Naive thymus-derived CD4-positive, alpha-beta T cell (primary cell): ENCODE results near the gene CNOT6. TPM values are rescaled to one million over a fixed set of nuclear protein-coding genes. Genes with fewer than 3 reads are reported as not detected.

Source experiments
- ATAC-seq: fragments of 150-1000 bp; cut with Tn5 transposase; 2 replicates; pipeline ENCODE4 v1.10.0; 2021; ENCODE audit warnings: mild to moderate bottlenecking, moderate library complexity
- CTCF ChIA-PET: fragments of 350-600 bp; sonication (Branson Sonifier 250); formaldehyde crosslinking; loops from one replicate; lab custom pipeline; 2021; ENCODE audit warnings: antibody characterized with exemption; lab: Charles Lee
- POLR2A ChIA-PET: fragments of 350-600 bp; sonication (Branson Sonifier 250); formaldehyde crosslinking; loops from one replicate; lab custom pipeline; 2021; ENCODE audit warnings: antibody characterized with exemption, inconsistent platforms; lab: Charles Lee
- DNase-seq, 9 donors: peaks; one replicate each; pipeline versions ENCODE4 v3.0.0 to v3.0.0-alpha.2; 2020 to 2022; ENCODE audit warnings: mixed read lengths in 1 of 9
- H3K27ac ChIP-seq: one replicate; pipeline ENCODE4 v1.7.0; 2013; ENCODE audit warnings: mild to moderate bottlenecking, low read depth, low read length, moderate library complexity
- H3K27me3 ChIP-seq, 2 donors: one replicate each; pipeline ENCODE4 v1.7.0; 2013; ENCODE audit warnings: low read length in 2 of 2, mild to moderate bottlenecking in 2 of 2, moderate library complexity in 2 of 2; ENCODE audit not compliant: control insufficient read depth in 2 of 2, insufficient read depth in 2 of 2
- H3K36me3 ChIP-seq, 3 experiments: 1 replicate in 2 of 3; 2 replicates in 1 of 3; pipeline ENCODE4 v1.7.0; 2013; ENCODE audit warnings: low read length in 3 of 3, mild to moderate bottlenecking in 3 of 3, moderate library complexity in 1 of 3; ENCODE audit not compliant: insufficient read depth in 3 of 3, control insufficient read depth in 2 of 3
- H3K4me1 ChIP-seq, 2 donors: one replicate each; pipeline ENCODE4 v1.7.0; 2013; ENCODE audit warnings: low read length in 2 of 2, mild to moderate bottlenecking in 2 of 2, moderate library complexity in 1 of 2; ENCODE audit not compliant: control insufficient read depth in 2 of 2, insufficient read depth in 2 of 2
- H3K4me3 ChIP-seq: 2 replicates; pipeline ENCODE4 v1.7.0; 2013; ENCODE audit warnings: mild to moderate bottlenecking, low read length
- H3K9me3 ChIP-seq, 3 experiments: 1 replicate in 2 of 3; 2 replicates in 1 of 3; pipeline ENCODE4 v1.7.0; 2013; ENCODE audit warnings: low read length in 3 of 3; ENCODE audit not compliant: control insufficient read depth in 2 of 3
- H3K27ac Mint-ChIP-seq, 9 donors: one replicate each; pipeline ENCODE4 v1.8.0; 2020 to 2022; ENCODE audit warnings: mixed read lengths in 9 of 9, mild to moderate bottlenecking in 8 of 9, moderate library complexity in 5 of 9, inconsistent platforms in 2 of 9
- H3K27me3 Mint-ChIP-seq, 5 donors: one replicate each; pipeline ENCODE4 v1.8.0; 2021 to 2022; ENCODE audit warnings: mixed read lengths in 5 of 5, mild to moderate bottlenecking in 1 of 5
- H3K36me3 Mint-ChIP-seq, 5 donors: one replicate each; pipeline ENCODE4 v1.8.0; 2020 to 2022; ENCODE audit warnings: mixed read lengths in 5 of 5, mild to moderate bottlenecking in 3 of 5, inconsistent platforms in 1 of 5
- H3K4me1 Mint-ChIP-seq, 7 donors: one replicate each; pipeline ENCODE4 v1.8.0; 2020 to 2022; ENCODE audit warnings: mixed read lengths in 7 of 7, mild to moderate bottlenecking in 3 of 7, inconsistent platforms in 1 of 7
- H3K4me3 Mint-ChIP-seq, 10 donors: one replicate each; pipeline ENCODE4 v1.8.0; 2020 to 2022; ENCODE audit warnings: mild to moderate bottlenecking in 10 of 10, mixed read lengths in 10 of 10, moderate library complexity in 6 of 10, inconsistent platforms in 2 of 10
- H3K9me3 Mint-ChIP-seq, 11 donors: one replicate each; pipeline ENCODE4 v1.8.0; 2020 to 2022; ENCODE audit warnings: mixed read lengths in 11 of 11, mild to moderate bottlenecking in 4 of 11, inconsistent platforms in 1 of 11, moderate library complexity in 1 of 11
- intact Hi-C, 2 donors: fragments of 100-400 bp; cut with micrococcal nuclease; formaldehyde crosslinking; loops; one replicate each; pipeline ENCODE4 v1.15.1; 2023
- polyA plus RNA-seq, 2 donors: library from polyadenylated mRNA; unstranded; fragments of 300-500 nt; fragmentation: Illumina TruSeq; gene quantifications; one replicate each; pipeline ENCODE4 v1.2.3, GENCODE V29; 2021
- total RNA-seq, 6 experiments: library from RNA in 5 of 6; stranded (reverse) in 5 of 6; gene quantifications; 1 replicate in 5 of 6; 2 replicates in 1 of 6; pipeline ENCODE4 v1.2.3 and lab custom pipeline; 2021 to 2026

CNOT6 gene
- total and polyA plus RNA-seq, 7 experiments from 2014 or later: 8.3 to 41.9 (median 25.4) TPM

- no peak for ATAC-seq
- Histone ChIP-seq H3K36me3 (no peaks in the 10 kb centered on the region), H3K4me3 (no peak overlapping the region), H3K27ac (no peak overlapping the region), H3K4me1 (no peaks in the 10 kb centered on the region), H3K27me3 (no peaks in the 10 kb centered on the region), H3K9me3 (no peaks in the 10 kb centered on the region)
- intact Hi-C loops: no loop called here
- Mint-ChIP-seq H3K4me3 (no peak overlapping the region), H3K27me3 (no peaks in the 10 kb centered on the region), H3K27ac (peak overlapping the region in 1 of 9 donors; percentile 72), H3K4me1 (peaks cover 0 to 16% (median 11%) of the 10 kb centered on the region in 7 donors), H3K9me3 (no peaks in the 10 kb centered on the region), H3K36me3 (no peaks in the 10 kb centered on the region)
- ChIA-PET CTCF (no interaction called here), POLR2A (no interaction called here)
- DNase-seq: no peak
Measured at GRCh38 chr5:180625791-180626660, 131.8 kb downstream of the CNOT6 start.

- Histone ChIP-seq H3K4me1 (no peaks in the 10 kb centered on the region), H3K36me3 (no peaks in the 10 kb centered on the region), H3K27me3 (no peaks in the 10 kb centered on the region), H3K27ac (no peak overlapping the region), H3K4me3 (no peak overlapping the region), H3K9me3 (no peaks in the 10 kb centered on the region)
- H3K4me1 Mint-ChIP-seq: peaks cover 0 to 16% (median 11%) of the 10 kb centered on the region in 7 donors
- H3K36me3 Mint-ChIP-seq: no peaks in the 10 kb centered on the region
- DNase-seq: no peak
- intact Hi-C loops: no loop called here
- POLR2A ChIA-PET: no interaction called here
- CTCF ChIA-PET: no interaction called here
- no peak overlapping the region for H3K27ac Mint-ChIP-seq
- H3K9me3 Mint-ChIP-seq: no peaks in the 10 kb centered on the region
- H3K4me3 Mint-ChIP-seq: no peak overlapping the region
- no peak for ATAC-seq
- no peaks in the 10 kb centered on the region for H3K27me3 Mint-ChIP-seq
Measured at GRCh38 chr5:180626661-180627385, 132.6 kb downstream of the CNOT6 start.

GRCh38 chr5:180627386-180628120, 133.4 kb downstream of the CNOT6 start:
- intact Hi-C loops: no loop called here
- H3K36me3 Mint-ChIP-seq: no peaks in the 10 kb centered on the region
- Histone ChIP-seq H3K4me3 (no peak overlapping the region), H3K9me3 (no peaks in the 10 kb centered on the region), H3K36me3 (no peaks in the 10 kb centered on the region), H3K27me3 (no peaks in the 10 kb centered on the region), H3K27ac (no peak overlapping the region), H3K4me1 (no peaks in the 10 kb centered on the region)
- CTCF ChIA-PET: interaction anchor here (1.5 kb wide), 1 partner anchor 8 kb away, joined by 3 read pairs; no protein-coding TSS in a partner anchor
- H3K4me3 Mint-ChIP-seq: no peak overlapping the region
- no peak overlapping the region for H3K27ac Mint-ChIP-seq
- H3K27me3 Mint-ChIP-seq: no peaks in the 10 kb centered on the region
- DNase-seq (no peak), ATAC-seq (no peak)
- POLR2A ChIA-PET: no interaction called here
- peaks cover 0 to 16% (median 10%) of the 10 kb centered on the region in 7 donors for H3K4me1 Mint-ChIP-seq
- no peaks in the 10 kb centered on the region for H3K9me3 Mint-ChIP-seq

Other genes with a start within 250 kb of the CNOT6 start
- 10 to 100 TPM; 25.7 to 41.4 (median 31.2) TPM for gene MAPK9, start 202.3 kb upstream of the CNOT6 start, total RNA-seq
- 10 to 100 TPM; 14.7 to 18.0 TPM for gene MAPK9, start 202.3 kb upstream of the CNOT6 start, polyA plus RNA-seq
- under 1 TPM in 2 of 5 experiments, not detected in 3; 0.16 to 0.81 TPM for gene GFPT2, start 141.0 kb upstream of the CNOT6 start, total RNA-seq
- not detected for gene GFPT2, start 141.0 kb upstream of the CNOT6 start, polyA plus RNA-seq
- gene SCGB3A1, start 97.1 kb downstream of the CNOT6 start, total RNA-seq: 10 to 100 TPM in 1 of 5 experiments, not detected in 4; 24.3 TPM
- not detected for gene SCGB3A1, start 97.1 kb downstream of the CNOT6 start, polyA plus RNA-seq
- 1 to 10 TPM in 4 of 5 experiments, under 1 TPM in 1; 0.53 to 6.0 (median 3.3) TPM for gene FLT4, start 155.2 kb downstream of the CNOT6 start, total RNA-seq
- gene FLT4, start 155.2 kb downstream of the CNOT6 start, polyA plus RNA-seq: under 1 TPM; 0.64 to 0.68 TPM
- not detected for gene OR2Y1, start 245.7 kb downstream of the CNOT6 start, total RNA-seq
- not detected for gene OR2Y1, start 245.7 kb downstream of the CNOT6 start, polyA plus RNA-seq